Measurements from ENCODE around the gene DTHD1. TPM values are rescaled to one million over a fixed set of nuclear protein-coding genes. Genes with fewer than 3 reads are reported as not detected.

Gene DTHD1
- total RNA-seq, 1 donor from 2014 or later: not detected

DNA sequence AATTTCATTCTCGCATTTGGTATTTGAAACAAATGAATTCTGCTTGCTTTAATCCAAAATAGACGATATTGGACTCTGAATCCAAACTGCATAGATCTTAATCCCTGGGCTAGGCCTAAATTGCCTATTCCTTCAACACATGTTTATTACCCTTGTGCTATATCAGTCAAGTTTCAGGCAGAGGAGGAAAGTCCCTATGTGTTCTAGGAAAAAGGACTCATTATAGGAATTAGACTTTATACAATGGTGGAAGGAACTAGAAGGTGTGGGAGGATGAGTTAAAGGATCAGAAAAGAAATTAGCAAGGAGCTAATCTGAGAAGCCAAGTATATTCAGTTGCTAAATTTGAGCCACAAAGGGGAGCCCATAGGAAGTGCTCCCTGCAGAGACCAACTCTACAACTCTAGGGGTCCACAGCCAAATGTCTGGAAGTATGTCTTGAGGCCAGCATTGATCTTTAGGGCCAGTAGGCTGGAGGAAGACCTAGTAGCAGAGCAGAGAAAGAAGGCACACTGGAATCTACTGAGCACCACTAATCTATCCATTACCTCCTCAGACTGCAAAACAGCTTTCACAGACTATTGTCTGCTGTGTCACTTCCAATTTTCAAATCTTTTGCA lies 17.1 kb upstream of the DTHD1 start:
- no peaks in the 10 kb centered on the region for H3K9me3 ChIP-seq (replicated peaks)
- no peak for DNase-seq
- no peak overlapping the region for H3K4me3 ChIP-seq
- no peaks in the 10 kb centered on the region for H3K36me3 ChIP-seq
- H3K4me1 ChIP-seq: no peaks in the 10 kb centered on the region
- TF ChIP-seq, protein P1, sequence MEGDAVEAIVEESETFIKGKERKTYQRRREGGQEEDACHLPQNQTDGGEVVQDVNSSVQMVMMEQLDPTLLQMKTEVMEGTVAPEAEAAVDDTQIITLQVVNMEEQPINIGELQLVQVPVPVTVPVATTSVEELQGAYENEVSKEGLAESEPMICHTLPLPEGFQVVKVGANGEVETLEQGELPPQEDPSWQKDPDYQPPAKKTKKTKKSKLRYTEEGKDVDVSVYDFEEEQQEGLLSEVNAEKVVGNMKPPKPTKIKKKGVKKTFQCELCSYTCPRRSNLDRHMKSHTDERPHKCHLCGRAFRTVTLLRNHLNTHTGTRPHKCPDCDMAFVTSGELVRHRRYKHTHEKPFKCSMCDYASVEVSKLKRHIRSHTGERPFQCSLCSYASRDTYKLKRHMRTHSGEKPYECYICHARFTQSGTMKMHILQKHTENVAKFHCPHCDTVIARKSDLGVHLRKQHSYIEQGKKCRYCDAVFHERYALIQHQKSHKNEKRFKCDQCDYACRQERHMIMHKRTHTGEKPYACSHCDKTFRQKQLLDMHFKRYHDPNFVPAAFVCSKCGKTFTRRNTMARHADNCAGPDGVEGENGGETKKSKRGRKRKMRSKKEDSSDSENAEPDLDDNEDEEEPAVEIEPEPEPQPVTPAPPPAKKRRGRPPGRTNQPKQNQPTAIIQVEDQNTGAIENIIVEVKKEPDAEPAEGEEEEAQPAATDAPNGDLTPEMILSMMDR (IDR thresholded peaks at IDR 0.05; ENCODE audit: borderline replicate concordance): no peak
- H3K27ac ChIP-seq (replicated peaks): no peak overlapping the region
- no peaks in the 10 kb centered on the region for H3K27me3 ChIP-seq (ENCODE audit: low read depth)
- intact Hi-C loops (cut with micrococcal nuclease): no loop called here

DNA sequence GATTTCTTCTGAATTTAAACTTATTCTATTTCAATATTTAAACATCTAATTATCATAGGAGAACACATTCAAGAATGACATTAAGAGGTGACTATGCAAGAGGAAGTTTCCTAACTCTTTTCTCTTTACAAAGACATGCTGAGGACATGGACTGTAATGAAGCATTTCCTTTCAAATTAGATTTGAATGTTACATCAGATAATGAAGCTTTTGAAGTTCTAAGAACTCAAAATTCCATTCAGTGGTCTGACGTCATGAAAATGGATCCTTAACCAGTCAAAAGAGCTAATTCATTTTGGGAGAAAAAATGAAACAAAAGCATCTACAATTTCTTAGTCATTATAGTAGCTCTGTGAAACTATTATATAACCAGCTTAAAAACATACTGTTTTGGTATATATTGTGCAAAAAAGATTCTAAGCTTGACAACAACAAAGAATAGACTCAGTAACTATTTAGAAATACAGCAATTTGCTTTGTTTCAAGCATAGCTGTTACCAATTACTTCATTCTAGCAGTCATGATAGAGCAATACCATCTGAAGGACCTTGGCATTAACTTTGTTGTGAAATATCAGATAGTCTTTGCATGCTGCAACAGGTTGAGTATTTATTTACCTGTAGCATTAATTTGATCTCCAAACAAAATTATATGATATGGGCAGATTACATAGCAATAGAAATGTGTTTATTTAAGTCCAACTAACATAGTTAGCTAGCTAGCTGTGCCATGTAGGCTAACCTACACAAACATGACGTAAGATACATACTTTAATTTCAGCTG lies 13.7 kb upstream of the DTHD1 start:
- intact Hi-C loops (cut with micrococcal nuclease): no loop called here
- DNase-seq: no peak
- no peaks in the 10 kb centered on the region for H3K36me3 ChIP-seq
- no peak overlapping the region for H3K27ac ChIP-seq (replicated peaks)
- H3K27me3 ChIP-seq (ENCODE audit: low read depth): no peaks in the 10 kb centered on the region
- H3K9me3 ChIP-seq (replicated peaks): no peaks in the 10 kb centered on the region
- TF ChIP-seq, protein P1 (IDR thresholded peaks at IDR 0.05; ENCODE audit: borderline replicate concordance): no peak
- no peak overlapping the region for H3K4me3 ChIP-seq
- no peaks in the 10 kb centered on the region for H3K4me1 ChIP-seq

DNA sequence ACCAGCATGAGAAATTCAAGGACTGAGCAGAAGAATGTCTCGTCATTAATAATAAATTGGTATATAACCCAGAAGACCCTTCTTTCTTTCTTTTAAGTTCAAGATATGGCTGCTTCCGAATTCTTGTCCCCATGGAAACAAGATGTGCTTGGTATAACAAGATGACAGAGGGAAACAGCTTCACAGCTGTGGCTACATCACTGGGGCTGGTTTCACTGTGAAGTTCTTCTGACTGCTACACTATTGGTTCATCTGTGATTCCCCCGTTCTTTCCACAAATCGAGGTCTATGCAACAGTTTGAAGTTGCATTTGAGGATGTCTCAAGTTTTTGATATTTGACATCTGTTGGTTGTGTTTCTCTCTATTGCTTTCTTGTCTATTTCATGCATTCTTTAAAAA lies 12.3 kb upstream of the DTHD1 start:
- Histone ChIP-seq H3K36me3 (no peaks in the 10 kb centered on the region), H3K4me3 (no peak overlapping the region), H3K27me3 (ENCODE audit: low read depth) (no peaks in the 10 kb centered on the region), H3K9me3 (replicated peaks) (no peaks in the 10 kb centered on the region), H3K27ac (replicated peaks) (no peak overlapping the region), H3K4me1 (no peaks in the 10 kb centered on the region)
- TF ChIP-seq, protein P1 (IDR thresholded peaks at IDR 0.05; ENCODE audit: borderline replicate concordance): no peak
- intact Hi-C loops (cut with micrococcal nuclease): no loop called here
- no peak for DNase-seq

DNA sequence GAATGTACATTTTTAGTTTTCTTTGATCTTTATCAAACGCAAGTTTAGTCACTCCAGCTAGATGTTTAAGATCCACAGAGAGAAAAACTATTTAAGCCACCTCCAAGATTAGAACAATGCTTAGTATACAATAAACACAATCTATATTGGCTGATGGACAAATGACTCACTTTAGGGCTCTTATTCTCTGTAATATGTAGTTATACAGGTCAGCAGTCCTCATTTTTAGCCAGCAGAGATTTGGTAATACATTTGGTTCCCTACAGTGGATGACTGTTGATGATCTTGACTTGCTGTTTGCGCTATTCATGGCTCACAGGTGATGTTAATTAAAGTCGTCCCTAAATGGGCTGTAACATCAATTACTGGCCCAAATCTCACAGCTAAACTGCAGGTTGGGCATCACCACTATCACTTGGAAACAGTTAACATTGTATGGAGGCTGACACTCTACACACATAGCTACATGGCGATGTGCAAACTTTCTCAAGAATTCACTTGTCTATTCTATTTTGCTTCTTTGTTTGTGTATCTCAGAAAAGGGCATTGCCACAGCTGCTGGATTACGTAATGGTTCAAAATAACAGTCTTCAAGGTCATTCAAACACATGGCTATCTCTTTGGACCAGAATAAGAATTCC lies 11.8 kb upstream of the DTHD1 start:
- TF ChIP-seq, protein P1 (IDR thresholded peaks at IDR 0.05; ENCODE audit: borderline replicate concordance): no peak
- intact Hi-C loops (cut with micrococcal nuclease): no loop called here
- no peaks in the 10 kb centered on the region for H3K9me3 ChIP-seq (replicated peaks)
- DNase-seq: no peak
- H3K36me3 ChIP-seq: no peaks in the 10 kb centered on the region
- no peak overlapping the region for H3K27ac ChIP-seq (replicated peaks)
- no peaks in the 10 kb centered on the region for H3K27me3 ChIP-seq (ENCODE audit: low read depth)
- H3K4me1 ChIP-seq: no peaks in the 10 kb centered on the region
- no peak overlapping the region for H3K4me3 ChIP-seq

DNA sequence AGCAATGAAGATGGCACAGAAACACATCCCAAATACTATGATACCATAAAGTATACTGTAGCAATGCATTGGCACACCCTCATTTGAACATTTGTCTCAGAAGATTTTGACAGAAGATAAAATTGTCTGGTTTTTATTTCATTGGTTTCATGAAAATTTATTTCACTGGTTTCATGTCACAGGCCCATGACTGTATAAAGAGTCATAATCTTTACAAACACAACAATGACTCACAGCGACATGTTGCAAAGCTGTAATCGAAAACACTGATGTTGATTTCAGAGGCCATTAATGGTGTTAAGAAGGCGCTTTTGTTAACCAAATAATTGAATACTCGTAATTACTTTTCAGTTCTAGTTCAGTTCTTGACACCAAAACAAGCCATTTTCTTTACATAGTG lies 8.1 kb upstream of the DTHD1 start:
- Histone ChIP-seq H3K9me3 (replicated peaks) (no peaks in the 10 kb centered on the region), H3K27me3 (ENCODE audit: low read depth) (no peaks in the 10 kb centered on the region), H3K4me3 (no peak overlapping the region), H3K27ac (replicated peaks) (no peak overlapping the region), H3K4me1 (no peaks in the 10 kb centered on the region), H3K36me3 (no peaks in the 10 kb centered on the region)
- intact Hi-C loops (cut with micrococcal nuclease): no loop called here
- TF ChIP-seq, protein P1 (IDR thresholded peaks at IDR 0.05; ENCODE audit: borderline replicate concordance): no peak
- DNase-seq: no peak
